Testis (tissue), 3 donors: ENCODE results near the gene FBLN5. TPM values are rescaled to one million over a fixed set of nuclear protein-coding genes. Genes with fewer than 3 reads are reported as not detected.

ENCODE experiments used
- DNase-seq: peaks from one replicate; pipeline ENCODE4 v3.0.0-alpha.2; 2019
- H3K27ac ChIP-seq, 2 donors: fragments of 200-600 bp; sonication (generic); one replicate each; pipeline ENCODE4 v1.5.1; 2019
- H3K27me3 ChIP-seq: fragments of 200-600 bp; sonication (generic); one replicate; pipeline ENCODE4 v1.5.1; 2019
- H3K36me3 ChIP-seq: fragments of 200-600 bp; sonication (generic); one replicate; pipeline ENCODE4 v1.5.1; 2017; ENCODE audit warnings: low read depth; ENCODE audit errors: missing control alignments
- H3K4me1 ChIP-seq: fragments of 200-600 bp; sonication (generic); one replicate; pipeline ENCODE4 v1.5.1; 2019
- H3K4me3 ChIP-seq, 2 donors: fragments of 200-600 bp; sonication (generic); one replicate each; pipeline ENCODE4 v1.5.1; 2017 to 2019
- H3K9me3 ChIP-seq: fragments of 200-600 bp; sonication (generic); one replicate; pipeline ENCODE4 v1.5.1; 2017
- CTCF ChIP-seq, 3 experiments: fragments of 450-650 bp in 2 of 3; fragments of 200-600 bp in 1 of 3; sonication (generic) in 1 of 3; IDR thresholded peaks; one replicate each; pipeline ENCODE4 v1.5.1; 2016 to 2019; ENCODE audit warnings: antibody characterized with exemption in 3 of 3, mild to moderate bottlenecking in 2 of 3, moderate library complexity in 1 of 3
- POLR2A ChIP-seq: fragments of 450-650 bp; IDR thresholded peaks from one replicate; pipeline ENCODE4 v1.6.1; 2017; ENCODE audit warnings: antibody characterized with exemption, mild to moderate bottlenecking, moderate library complexity
- WGBS, 2 donors: methylation state at CpG; one replicate each; pipeline ENCODE4 v1.1.5; 2018; 5-methylcytosine and 5-hydroxymethylcytosine counted together
- intact Hi-C: fragments of 100-400 bp; cut with DNase I; formaldehyde crosslinking; loops from one replicate; pipeline ENCODE4 v1.15.1; 2023; ENCODE audit warnings: low total_unique reads
- polyA plus RNA-seq: library from polyadenylated mRNA; stranded (reverse); fragments of 350-450 nt; fragmentation: Illumina TruSeq; extraction: RNeasy Lipid Tissue Mini Kit (QIAGEN cat#74804); gene quantifications from one replicate; pipeline ENCODE4 v1.2.3, GENCODE V29; 2014; ENCODE audit warnings: low read depth, low replicate concordance; ENCODE audit not compliant: insufficient read depth
- total RNA-seq, 2 donors: library from RNA; depleted of rRNA; stranded (reverse); fragments of >200 nt; gene quantifications; one replicate each; pipeline ENCODE4 v1.2.3, GENCODE V29; 2016

Gene FBLN5
- total and polyA plus RNA-seq, 3 donors from 2014 or later, result 88.1 to 118 (median 110) TPM

GRCh38 chr14:91942128-91942527, 5.4 kb downstream of the FBLN5 start:
- Histone ChIP-seq H3K4me3 (no peak overlapping the region), H3K27ac (no peak overlapping the region), H3K36me3 (no peaks in the 10 kb centered on the region), H3K9me3 (no peaks in the 10 kb centered on the region), H3K4me1 (no peaks in the 10 kb centered on the region), H3K27me3 (no peaks in the 10 kb centered on the region)
- intact Hi-C loops, result no loop called here
- TF ChIP-seq CTCF (IDR thresholded peaks at IDR 0.05) (no peak), POLR2A (no peak)
- DNase-seq, result no peak
- WGBS, 2 donors, result 60% methylated on average over 1 of the region's 1 CpG

GRCh38 chr14:91940209-91940608, 7.3 kb downstream of the FBLN5 start:
- intact Hi-C loops, result no loop called here
- no peak for DNase-seq
- H3K4me1 ChIP-seq, result no peaks in the 10 kb centered on the region
- no peaks in the 10 kb centered on the region for H3K27me3 ChIP-seq
- H3K9me3 ChIP-seq, result no peaks in the 10 kb centered on the region
- no peak overlapping the region for H3K4me3 ChIP-seq
- H3K36me3 ChIP-seq, result no peaks in the 10 kb centered on the region
- TF ChIP-seq CTCF (IDR thresholded peaks at IDR 0.05) (no peak), POLR2A (no peak)
- no peak overlapping the region for H3K27ac ChIP-seq
- 87 to 94% methylated on average over 3 of the region's 3 CpGs for WGBS, 2 donors

GRCh38 chr14:91935586-91935985, 11.9 kb downstream of the FBLN5 start:
- WGBS, 2 donors, result 95 to 96% methylated on average over 6 of the region's 6 CpGs
- intact Hi-C loops, result no loop called here
- DNase-seq, result no peak
- H3K4me1 ChIP-seq, result no peaks in the 10 kb centered on the region
- no peaks in the 10 kb centered on the region for H3K9me3 ChIP-seq
- H3K27me3 ChIP-seq, result no peaks in the 10 kb centered on the region
- H3K4me3 ChIP-seq, result no peak overlapping the region
- H3K36me3 ChIP-seq, result no peaks in the 10 kb centered on the region
- H3K27ac ChIP-seq, result no peak overlapping the region
- no peak for TF ChIP-seq POLR2A
- no peak for TF ChIP-seq CTCF (IDR thresholded peaks at IDR 0.05)

- no peak overlapping the region for H3K4me3 ChIP-seq
- no peaks in the 10 kb centered on the region for H3K4me1 ChIP-seq
- no peaks in the 10 kb centered on the region for H3K27me3 ChIP-seq
- no peak for DNase-seq
- no peaks in the 10 kb centered on the region for H3K36me3 ChIP-seq
- TF ChIP-seq POLR2A (no peak), CTCF (IDR thresholded peaks at IDR 0.05) (no peak)
- 84 to 85% methylated on average over 8 of the region's 8 CpGs for WGBS, 2 donors
- intact Hi-C loops, result no loop called here
- H3K27ac ChIP-seq, result no peak overlapping the region
- H3K9me3 ChIP-seq, result no peaks in the 10 kb centered on the region
Observed at GRCh38 chr14:91934554-91935285, 12.8 kb downstream of the FBLN5 start.
